HCT116 (cell line): ENCODE data around the gene GLCE. TPM values are rescaled to one million over a fixed set of nuclear protein-coding genes. Genes with fewer than 3 reads are reported as not detected.

Experiments used
- ATAC-seq: fragments of 200-7000 bp; cut with Tn5 transposase; 2 replicates; pipeline ENCODE4 v1.9.1; 2020; ENCODE audit warnings: mild to moderate bottlenecking, moderate library complexity
- BruUV-seq: library from RNA; stranded (reverse); fragments of 400-500 nt; replicated peaks from 2 replicates; lab custom pipeline; 2021; lab: Mats Ljungman, UMichigan
- CTCF ChIA-PET: fragments of 300-600 bp; sonication (Branson Sonifier 250); formaldehyde crosslinking; loops from one replicate; lab custom pipeline; 2021; ENCODE audit warnings: antibody characterized with exemption; lab: Charles Lee
- POLR2A ChIA-PET: fragments of 300-600, 350-600 bp; sonication (Branson Sonifier 250); formaldehyde crosslinking; loops from one replicate; lab custom pipeline; 2021; ENCODE audit warnings: antibody characterized with exemption; lab: Charles Lee
- RAD21 ChIA-PET, 2 experiments: fragments of 300-600 bp; sonication (Branson Sonifier 250); formaldehyde crosslinking; loops; one replicate each; lab custom pipeline; 2023; ENCODE audit warnings: low total read pairs in 2 of 2; ENCODE audit not compliant: uncharacterized antibody in 2 of 2, unreplicated experiment in 2 of 2, low non-redundant PET in 1 of 2; lab: Charles Lee
- DNase-seq: peaks from one replicate; pipeline ENCODE4 v3.0.0-alpha.2; 2010; ENCODE audit warnings: low read depth, low spot score
- H2AFZ ChIP-seq: fragments of 200-600 bp; shearing (Covaris generic), sonication (generic); 2 replicates; pipeline ENCODE4 v1.6.1; 2017; ENCODE audit warnings: low read depth, mixed run types, mixed read lengths, antibody characterized with exemption, low read length; ENCODE audit not compliant: poor library complexity, severe bottlenecking
- H3K27ac ChIP-seq: 2 replicates; pipeline ENCODE4 v1.5.1; 2012; ENCODE audit warnings: low read depth, low read length
- H3K27me3 ChIP-seq: fragments of 200-600 bp; sonication (generic); 2 replicates; pipeline ENCODE4 v1.6.1; 2016; ENCODE audit warnings: mixed run types, low read length, mixed read lengths; ENCODE audit not compliant: insufficient read depth
- H3K36me3 ChIP-seq, 2 experiments: fragments of 200-500 bp in 1 of 2; fragments of 200-600 bp in 1 of 2; sonication (Bioruptor generic) in 1 of 2; sonication (generic) in 1 of 2; 2 replicates each; pipeline versions ENCODE4 v1.5.1 to v1.6.1; 2014 to 2016; ENCODE audit warnings: low read length in 2 of 2, inconsistent platforms in 1 of 2, mixed read lengths in 1 of 2, mixed run types in 1 of 2; ENCODE audit not compliant: insufficient read depth in 2 of 2, control insufficient read depth in 1 of 2
- H3K4me1 ChIP-seq, 2 experiments: fragments of 200-600 bp in 1 of 2; sonication (generic) in 1 of 2; 2 replicates each; pipeline versions ENCODE4 v1.5.1 to v1.6.1; 2012 to 2017; ENCODE audit warnings: low read length in 2 of 2, inconsistent platforms in 1 of 2, mild to moderate bottlenecking in 1 of 2, mixed read lengths in 1 of 2, mixed run types in 1 of 2, moderate library complexity in 1 of 2; ENCODE audit not compliant: insufficient read depth in 2 of 2, control insufficient read depth in 1 of 2
- H3K4me2 ChIP-seq: fragments of 200-600 bp; sonication (generic); 2 replicates; pipeline ENCODE4 v1.6.1; 2017; ENCODE audit warnings: mixed run types, low read length, mixed read lengths
- H3K4me3 ChIP-seq, 2 experiments: fragments of 200-600 bp in 1 of 2; sonication (generic) in 1 of 2; replicated peaks in 1 of 2; 2 replicates each; pipeline ENCODE4 v1.5.1; 2011 to 2016; ENCODE audit warnings: low read length in 2 of 2, control low read depth in 1 of 2, low read depth in 1 of 2, mild to moderate bottlenecking in 1 of 2, mixed read lengths in 1 of 2, mixed run types in 1 of 2
- H3K79me2 ChIP-seq: fragments of 200-600 bp; sonication (generic); 2 replicates; pipeline ENCODE4 v1.6.1; 2017; ENCODE audit warnings: mild to moderate bottlenecking, mixed run types, low read length, moderate library complexity, mixed read lengths; ENCODE audit not compliant: insufficient read depth
- H3K9ac ChIP-seq: fragments of 200-600 bp; sonication (generic); 2 replicates; pipeline ENCODE4 v1.6.1; 2016; ENCODE audit warnings: low read length, mixed read lengths
- H3K9me2 ChIP-seq: fragments of 200-600 bp; sonication (generic), shearing (Covaris generic); 2 replicates; pipeline ENCODE4 v1.6.1; 2017; ENCODE audit warnings: mixed run types, mild to moderate bottlenecking, moderate library complexity; ENCODE audit not compliant: insufficient read depth
- H3K9me3 ChIP-seq, 2 experiments: fragments of 200-500 bp in 1 of 2; fragments of 200-600 bp in 1 of 2; sonication (Bioruptor generic) in 1 of 2; sonication (generic) in 1 of 2; 2 replicates each; pipeline ENCODE4 v1.6.1; 2014 to 2017; ENCODE audit warnings: low read length in 2 of 2, mixed read lengths in 2 of 2, inconsistent platforms in 1 of 2, low read depth in 1 of 2, mild to moderate bottlenecking in 1 of 2, mixed run types in 1 of 2, moderate library complexity in 1 of 2; ENCODE audit not compliant: control insufficient read depth in 1 of 2, insufficient read depth in 1 of 2
- H4K20me1 ChIP-seq: fragments of 200-600 bp; sonication (generic), shearing (Covaris generic); 2 replicates; pipeline ENCODE4 v1.6.1; 2017; ENCODE audit warnings: mixed run types, mild to moderate bottlenecking, moderate library complexity; ENCODE audit not compliant: insufficient read depth
- CBX3 ChIP-seq: IDR thresholded peaks from 2 replicates; pipeline ENCODE4 v1.6.1; 2012; ENCODE audit warnings: low read depth
- EGR1 ChIP-seq: IDR thresholded peaks from 2 replicates; pipeline ENCODE4 v1.6.1; 2012; ENCODE audit warnings: low read depth
- ELF1 ChIP-seq: IDR thresholded peaks from 2 replicates; pipeline ENCODE4 v1.6.1; 2012; ENCODE audit warnings: low read depth, borderline replicate concordance
- EZH2 ChIP-seq: fragments of 200-600 bp; sonication (generic); IDR thresholded peaks from 2 replicates; pipeline ENCODE4 v1.6.1; 2017; ENCODE audit warnings: antibody characterized with exemption, mixed run types
- EZH2phosphoT487 ChIP-seq: fragments of 200-600 bp; IDR thresholded peaks from 2 replicates; pipeline ENCODE4 v1.6.1; 2018; ENCODE audit warnings: antibody characterized with exemption, borderline replicate concordance
- FOSL1 ChIP-seq: IDR thresholded peaks from 2 replicates; pipeline ENCODE4 v1.6.1; 2012; ENCODE audit warnings: low read depth
- JUND ChIP-seq: IDR thresholded peaks from 2 replicates; pipeline ENCODE4 v1.6.1; 2012
- POLR2A ChIP-seq: IDR thresholded peaks from 2 replicates; pipeline ENCODE4 v1.7.0; 2011; ENCODE audit warnings: borderline replicate concordance; ENCODE audit not compliant: insufficient read depth, insufficient read length; ENCODE audit errors: extremely low read depth
- SIN3A ChIP-seq: IDR thresholded peaks from 2 replicates; pipeline ENCODE4 v1.6.1; 2012; ENCODE audit warnings: low read depth
- SP1 ChIP-seq: IDR thresholded peaks from 2 replicates; pipeline ENCODE4 v1.6.1; 2012; ENCODE audit warnings: low read depth
- SRF ChIP-seq: IDR thresholded peaks from 2 replicates; pipeline ENCODE4 v1.6.1; 2012; ENCODE audit warnings: low read depth
- YY1 ChIP-seq: IDR thresholded peaks from 2 replicates; pipeline ENCODE4 v1.6.1; 2011; ENCODE audit warnings: low read length, low read depth, moderate library complexity, mild to moderate bottlenecking; ENCODE audit not compliant: insufficient replicate concordance; ENCODE audit errors: extremely low read depth
- ZFX ChIP-seq: fragments of 450-650 bp; IDR thresholded peaks from 2 replicates; pipeline ENCODE4 v1.6.1; 2017
- ZNF274 ChIP-seq: fragments of 200-500 bp; sonication (Bioruptor generic); IDR thresholded peaks from 2 replicates; pipeline ENCODE4 v1.6.1; 2014; ENCODE audit warnings: mild to moderate bottlenecking, low read depth, low read length, inconsistent platforms
- intact Hi-C: fragments of 100-400 bp; cut with micrococcal nuclease; formaldehyde crosslinking; loops from 2 replicates; pipeline ENCODE4 v1.10.0; 2022
- total RNA-seq: library from RNA; stranded (reverse); gene quantifications from one replicate; pipeline ENCODE4 v1.2.1, GENCODE V29; 2021; ENCODE audit not compliant: unreplicated experiment
- TF ChIP-seq, protein P1 (sequence below): IDR thresholded peaks from 2 replicates; pipeline ENCODE4 v1.6.1; 2011; ENCODE audit warnings: mild to moderate bottlenecking, low read length, moderate library complexity; ENCODE audit not compliant: insufficient replicate concordance; ENCODE audit errors: extremely low read depth
- TF ChIP-seq, protein P2 (sequence below): IDR thresholded peaks from 2 replicates; pipeline ENCODE4 v1.6.1; 2012; ENCODE audit warnings: low read depth

GLCE gene
- total RNA-seq, 1 experiment from 2014 or later: 22.2 TPM

DNA sequence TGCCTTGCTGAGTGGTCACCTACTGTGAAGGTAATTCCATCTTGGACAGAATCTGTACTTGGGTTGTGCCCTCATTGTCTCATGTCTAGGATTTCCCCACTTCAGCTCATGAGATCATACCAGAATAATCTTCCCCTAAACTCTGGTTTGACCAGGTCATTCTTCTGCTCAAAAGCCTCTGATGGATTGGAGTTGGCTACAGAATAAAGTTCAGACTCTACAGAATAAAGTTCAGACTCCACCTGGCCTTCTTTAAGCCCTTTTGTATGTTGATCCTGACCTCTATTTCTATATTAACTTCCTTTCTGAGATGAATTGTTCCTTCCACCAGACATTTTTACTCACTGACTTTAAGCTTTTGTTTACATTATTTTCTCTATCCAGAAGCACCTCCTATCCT is 6.4 kb upstream of the GLCE start:
- Histone ChIP-seq H3K27me3 (peaks cover 23% of the 10 kb centered on the region; the same call in 1 of the 2 replicates), H3K9ac (no peak overlapping the region), H3K27ac (no peak overlapping the region), H3K4me2 (no peak overlapping the region), H3K36me3 (no peaks in the 10 kb centered on the region), H3K4me3 (no peak overlapping the region), H2AFZ (no peak overlapping the region), H3K9me2 (no peaks in the 10 kb centered on the region), H3K79me2 (no peaks in the 10 kb centered on the region), H4K20me1 (no peaks in the 10 kb centered on the region), H3K9me3 (no peaks in the 10 kb centered on the region), H3K4me1 (0 out of 4 replicates have a peak, but pooled peaks cover 0 to 3% of the 10 kb centered on the region in 2 experiments)
- ChIA-PET POLR2A (no interaction called here), CTCF (no interaction called here), RAD21 (no interaction called here)
- no peak for TF ChIP-seq SIN3A
- TF ChIP-seq JUND: no peak
- TF ChIP-seq, protein P1, sequence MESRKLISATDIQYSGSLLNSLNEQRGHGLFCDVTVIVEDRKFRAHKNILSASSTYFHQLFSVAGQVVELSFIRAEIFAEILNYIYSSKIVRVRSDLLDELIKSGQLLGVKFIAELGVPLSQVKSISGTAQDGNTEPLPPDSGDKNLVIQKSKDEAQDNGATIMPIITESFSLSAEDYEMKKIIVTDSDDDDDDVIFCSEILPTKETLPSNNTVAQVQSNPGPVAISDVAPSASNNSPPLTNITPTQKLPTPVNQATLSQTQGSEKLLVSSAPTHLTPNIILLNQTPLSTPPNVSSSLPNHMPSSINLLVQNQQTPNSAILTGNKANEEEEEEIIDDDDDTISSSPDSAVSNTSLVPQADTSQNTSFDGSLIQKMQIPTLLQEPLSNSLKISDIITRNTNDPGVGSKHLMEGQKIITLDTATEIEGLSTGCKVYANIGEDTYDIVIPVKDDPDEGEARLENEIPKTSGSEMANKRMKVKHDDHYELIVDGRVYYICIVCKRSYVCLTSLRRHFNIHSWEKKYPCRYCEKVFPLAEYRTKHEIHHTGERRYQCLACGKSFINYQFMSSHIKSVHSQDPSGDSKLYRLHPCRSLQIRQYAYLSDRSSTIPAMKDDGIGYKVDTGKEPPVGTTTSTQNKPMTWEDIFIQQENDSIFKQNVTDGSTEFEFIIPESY: no peak
- no peak for TF ChIP-seq ELF1
- TF ChIP-seq SP1: no peak
- no peak for TF ChIP-seq EGR1
- TF ChIP-seq, protein P2, sequence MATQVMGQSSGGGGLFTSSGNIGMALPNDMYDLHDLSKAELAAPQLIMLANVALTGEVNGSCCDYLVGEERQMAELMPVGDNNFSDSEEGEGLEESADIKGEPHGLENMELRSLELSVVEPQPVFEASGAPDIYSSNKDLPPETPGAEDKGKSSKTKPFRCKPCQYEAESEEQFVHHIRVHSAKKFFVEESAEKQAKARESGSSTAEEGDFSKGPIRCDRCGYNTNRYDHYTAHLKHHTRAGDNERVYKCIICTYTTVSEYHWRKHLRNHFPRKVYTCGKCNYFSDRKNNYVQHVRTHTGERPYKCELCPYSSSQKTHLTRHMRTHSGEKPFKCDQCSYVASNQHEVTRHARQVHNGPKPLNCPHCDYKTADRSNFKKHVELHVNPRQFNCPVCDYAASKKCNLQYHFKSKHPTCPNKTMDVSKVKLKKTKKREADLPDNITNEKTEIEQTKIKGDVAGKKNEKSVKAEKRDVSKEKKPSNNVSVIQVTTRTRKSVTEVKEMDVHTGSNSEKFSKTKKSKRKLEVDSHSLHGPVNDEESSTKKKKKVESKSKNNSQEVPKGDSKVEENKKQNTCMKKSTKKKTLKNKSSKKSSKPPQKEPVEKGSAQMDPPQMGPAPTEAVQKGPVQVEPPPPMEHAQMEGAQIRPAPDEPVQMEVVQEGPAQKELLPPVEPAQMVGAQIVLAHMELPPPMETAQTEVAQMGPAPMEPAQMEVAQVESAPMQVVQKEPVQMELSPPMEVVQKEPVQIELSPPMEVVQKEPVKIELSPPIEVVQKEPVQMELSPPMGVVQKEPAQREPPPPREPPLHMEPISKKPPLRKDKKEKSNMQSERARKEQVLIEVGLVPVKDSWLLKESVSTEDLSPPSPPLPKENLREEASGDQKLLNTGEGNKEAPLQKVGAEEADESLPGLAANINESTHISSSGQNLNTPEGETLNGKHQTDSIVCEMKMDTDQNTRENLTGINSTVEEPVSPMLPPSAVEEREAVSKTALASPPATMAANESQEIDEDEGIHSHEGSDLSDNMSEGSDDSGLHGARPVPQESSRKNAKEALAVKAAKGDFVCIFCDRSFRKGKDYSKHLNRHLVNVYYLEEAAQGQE: no peak
- TF ChIP-seq CBX3: no peak
- TF ChIP-seq SRF: no peak
- no peak for TF ChIP-seq POLR2A
- no peak for TF ChIP-seq YY1
- no peak for TF ChIP-seq EZH2
- no peak for TF ChIP-seq ZNF274
- no peak for TF ChIP-seq ZFX
- no peak for TF ChIP-seq FOSL1
- TF ChIP-seq EZH2phosphoT487: no peak
- intact Hi-C loops: no loop called here
- DNase-seq (no peak), ATAC-seq (no peak)
- no TSS peak for BruUV-seq
